Ovary (tissue), 3 donors: ENCODE results near the gene SRRM1.

Experiments used
- EP300 ChIP-seq: sonication (generic); formaldehyde crosslinking; IDR thresholded peaks from one replicate; pipeline ENCODE4 v1.6.1; 2017; ENCODE audit warnings: antibody characterized with exemption
- POLR2A ChIP-seq: fragments of 450-650 bp; IDR thresholded peaks from one replicate; pipeline ENCODE4 v1.6.1; 2017; ENCODE audit warnings: antibody characterized with exemption, mild to moderate bottlenecking, moderate library complexity
- TF ChIP-seq, protein P1 (sequence below), 3 donors: fragments of 450-650 bp in 2 of 3; fragments of 200-600 bp in 1 of 3; IDR thresholded peaks; one replicate each; pipeline versions ENCODE4 v1.5.1 to v1.8.0; 2016 to 2022; ENCODE audit warnings: antibody characterized with exemption in 3 of 3, mild to moderate bottlenecking in 1 of 3
- donor health status: DM: no; HTN: no; CAD: no.

DNA sequence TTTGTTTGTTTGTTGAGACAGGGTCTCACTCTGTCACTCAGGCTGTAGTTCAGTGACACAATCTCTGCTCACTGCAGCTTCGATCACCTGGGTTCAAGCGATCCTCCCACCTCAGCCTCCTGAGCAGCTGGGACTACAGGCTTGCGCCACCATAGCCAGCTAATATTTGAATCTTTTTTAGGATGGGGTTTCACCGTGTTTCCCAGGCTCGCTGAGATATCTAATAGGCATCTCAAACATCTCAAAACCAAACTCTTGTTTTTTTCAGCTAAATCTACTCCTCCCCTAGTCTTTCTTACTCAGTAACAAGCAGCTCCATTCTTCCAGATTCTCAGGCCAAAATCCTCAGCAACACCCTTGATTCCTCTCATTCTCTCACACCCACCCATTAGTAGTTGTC is 22.0 kb upstream of the SRRM1 start:
- TF ChIP-seq, protein P1, sequence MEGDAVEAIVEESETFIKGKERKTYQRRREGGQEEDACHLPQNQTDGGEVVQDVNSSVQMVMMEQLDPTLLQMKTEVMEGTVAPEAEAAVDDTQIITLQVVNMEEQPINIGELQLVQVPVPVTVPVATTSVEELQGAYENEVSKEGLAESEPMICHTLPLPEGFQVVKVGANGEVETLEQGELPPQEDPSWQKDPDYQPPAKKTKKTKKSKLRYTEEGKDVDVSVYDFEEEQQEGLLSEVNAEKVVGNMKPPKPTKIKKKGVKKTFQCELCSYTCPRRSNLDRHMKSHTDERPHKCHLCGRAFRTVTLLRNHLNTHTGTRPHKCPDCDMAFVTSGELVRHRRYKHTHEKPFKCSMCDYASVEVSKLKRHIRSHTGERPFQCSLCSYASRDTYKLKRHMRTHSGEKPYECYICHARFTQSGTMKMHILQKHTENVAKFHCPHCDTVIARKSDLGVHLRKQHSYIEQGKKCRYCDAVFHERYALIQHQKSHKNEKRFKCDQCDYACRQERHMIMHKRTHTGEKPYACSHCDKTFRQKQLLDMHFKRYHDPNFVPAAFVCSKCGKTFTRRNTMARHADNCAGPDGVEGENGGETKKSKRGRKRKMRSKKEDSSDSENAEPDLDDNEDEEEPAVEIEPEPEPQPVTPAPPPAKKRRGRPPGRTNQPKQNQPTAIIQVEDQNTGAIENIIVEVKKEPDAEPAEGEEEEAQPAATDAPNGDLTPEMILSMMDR (IDR thresholded peaks at IDR 0.05), result no peak
- no peak for TF ChIP-seq POLR2A
- TF ChIP-seq EP300, result no peak
